GM12892 (cell line): ENCODE data around the gene JOSD1.

Experiments used
- POLR2A ChIP-seq: IDR thresholded peaks from 2 replicates; pipeline ENCODE4 v1.6.1; 2011; ENCODE audit warnings: low read depth, low read length, control low read depth
- POLR2AphosphoS5 ChIP-seq: IDR thresholded peaks from 2 replicates; pipeline ENCODE4 v1.6.1; 2011; ENCODE audit warnings: low read depth, low read length, control low read depth
- TAF1 ChIP-seq: IDR thresholded peaks from 2 replicates; pipeline ENCODE4 v1.6.1; 2011; ENCODE audit warnings: low read depth, mild to moderate bottlenecking, control low read depth, low read length, borderline replicate concordance

DNA sequence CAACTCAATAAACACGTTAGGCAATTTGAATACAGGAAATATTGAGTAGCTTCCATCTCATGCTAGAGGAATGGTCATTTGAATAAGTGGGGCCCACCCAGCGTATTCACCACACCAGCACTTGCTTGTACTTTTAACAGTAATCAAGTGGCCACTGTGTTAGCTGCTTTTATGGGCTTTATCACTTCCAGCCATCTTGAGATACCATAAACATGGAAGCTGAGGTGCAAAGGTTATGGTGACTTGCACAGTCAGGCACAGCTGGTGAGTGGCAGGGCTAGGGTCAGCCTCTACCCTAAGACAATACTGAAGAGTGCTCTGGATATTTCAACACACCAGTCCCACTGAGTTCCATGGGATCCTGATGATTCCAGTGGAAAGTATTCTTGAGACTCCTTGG is 6.7 kb downstream of the JOSD1 start:
- TF ChIP-seq POLR2AphosphoS5 = no peak
- no peak for TF ChIP-seq POLR2A
- TF ChIP-seq TAF1 = no peak
